HG02642 (cell line): ENCODE data around the gene SLC36A4.
"Not testable (repeated sequence)": the region's sequence is repeated elsewhere in the genome, so short reads cannot be mapped to it uniquely, and the experiment has no call there.

Experiments
- ATAC-seq: cut with Tn5 transposase; IDR thresholded peaks from one replicate; pipeline ENCODE4 v1.9.1; 2021; ENCODE audit warnings: mild to moderate bottlenecking; ENCODE audit not compliant: unreplicated experiment, poor library complexity

The SLC36A4 gene

DNA sequence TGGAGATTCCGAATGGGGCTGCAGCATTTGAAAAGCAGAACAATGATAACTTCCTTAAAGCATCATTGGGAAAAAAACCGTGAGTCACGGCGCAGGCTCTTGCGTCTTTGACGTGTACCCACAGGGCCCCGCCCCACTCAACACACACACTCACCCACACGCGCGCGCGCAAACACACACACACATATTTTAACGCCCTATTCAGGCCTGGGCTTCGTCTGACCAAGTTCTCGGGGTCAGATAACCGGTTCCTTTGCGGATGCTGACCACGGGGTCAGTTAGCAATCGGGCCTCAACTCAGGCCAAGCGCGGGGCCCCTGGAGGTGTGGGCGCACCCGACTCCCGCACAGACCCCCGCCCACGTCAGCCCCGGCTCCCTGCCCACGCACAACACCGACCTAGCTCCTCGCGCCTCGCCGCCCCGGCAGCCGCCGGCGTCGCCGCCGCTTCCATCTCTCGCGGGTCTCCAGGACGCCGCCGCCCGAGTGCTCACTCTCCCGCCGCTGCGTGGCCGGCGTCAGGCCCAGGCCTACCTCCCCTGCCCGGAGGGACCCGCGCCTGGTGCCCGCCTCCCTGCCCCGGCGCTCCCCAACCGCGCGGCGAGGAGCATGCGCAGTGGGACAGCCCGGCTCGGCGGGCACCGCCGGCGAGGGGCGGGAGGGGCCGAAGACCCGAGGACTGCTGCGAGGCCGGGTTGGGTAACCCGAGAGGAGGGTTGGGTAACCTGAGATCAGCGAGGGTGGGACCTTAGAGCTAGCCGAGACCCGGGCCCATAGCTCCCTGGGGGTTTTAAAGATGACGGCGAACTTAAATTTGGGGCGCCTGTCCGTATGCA, at the start of gene SLC36A4:
Gene SLC36A4 (minus strand): TSS at position 612 of the 835 bp plus-strand sequence. CDS start 159 bp downstream, at position 453.
- ATAC-seq, result peak; percentile 94

DNA sequence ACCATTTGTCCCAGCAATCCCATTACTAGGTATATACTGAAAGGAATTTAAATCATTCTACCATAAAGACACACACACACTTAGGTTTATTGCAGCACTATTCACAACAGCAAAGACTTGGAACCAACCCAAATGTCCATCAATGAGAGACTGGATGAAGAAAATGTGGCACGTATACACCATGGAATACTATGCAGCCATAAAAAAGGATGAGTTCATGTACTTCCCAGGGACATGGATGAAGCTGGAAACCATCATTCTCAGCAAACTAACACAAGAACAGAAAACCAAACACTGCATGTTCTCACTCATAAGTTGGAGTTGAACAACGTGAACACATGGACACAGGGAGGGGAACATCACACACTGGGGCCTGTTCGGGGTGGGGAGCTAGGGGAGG, 49.0 kb upstream of the SLC36A4 start:
- not testable (repeated sequence) for ATAC-seq

- ATAC-seq, result no peak
These were observed 46.2 kb upstream of the SLC36A4 start for GRCh38 chr11:93244018-93244417.

GRCh38 chr11:93239966-93240365, 42.2 kb upstream of the SLC36A4 start:
- no peak for ATAC-seq

- ATAC-seq, result no peak
These were observed 41.2 kb upstream of the SLC36A4 start for GRCh38 chr11:93238956-93239355.

- peak; percentile 56 for ATAC-seq
These were observed 39.2 kb upstream of the SLC36A4 start for GRCh38 chr11:93236741-93237675.

DNA sequence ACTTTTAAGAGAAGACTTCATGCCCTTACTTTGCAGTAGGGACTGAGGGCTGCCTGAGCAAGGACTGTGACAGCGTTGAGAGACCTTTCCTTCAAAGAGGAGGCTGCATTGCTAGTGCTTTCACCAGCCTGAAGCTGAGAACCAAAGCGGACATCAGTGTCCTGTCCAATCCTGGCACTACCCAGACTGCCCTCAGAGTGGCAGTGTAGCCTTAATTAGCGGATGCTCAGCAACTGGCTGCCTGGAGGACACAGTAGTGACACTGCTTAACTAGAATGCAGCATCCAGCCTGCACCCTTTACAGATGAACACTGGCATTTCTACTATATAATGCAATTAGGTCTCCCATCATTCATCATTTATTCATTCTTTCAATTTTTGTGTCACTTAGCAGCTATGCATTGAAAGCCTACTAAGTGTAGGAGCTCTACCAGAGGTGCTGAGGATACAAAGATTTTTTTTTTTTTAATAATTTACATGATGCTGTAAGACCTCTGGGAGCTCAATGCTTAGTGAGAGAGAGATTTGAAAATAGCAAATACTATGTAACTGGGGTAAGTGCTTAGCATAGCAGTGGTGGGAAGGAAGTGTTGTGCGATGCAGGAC, 36.9 kb upstream of the SLC36A4 start:
- ATAC-seq, result peak; percentile 95

DNA sequence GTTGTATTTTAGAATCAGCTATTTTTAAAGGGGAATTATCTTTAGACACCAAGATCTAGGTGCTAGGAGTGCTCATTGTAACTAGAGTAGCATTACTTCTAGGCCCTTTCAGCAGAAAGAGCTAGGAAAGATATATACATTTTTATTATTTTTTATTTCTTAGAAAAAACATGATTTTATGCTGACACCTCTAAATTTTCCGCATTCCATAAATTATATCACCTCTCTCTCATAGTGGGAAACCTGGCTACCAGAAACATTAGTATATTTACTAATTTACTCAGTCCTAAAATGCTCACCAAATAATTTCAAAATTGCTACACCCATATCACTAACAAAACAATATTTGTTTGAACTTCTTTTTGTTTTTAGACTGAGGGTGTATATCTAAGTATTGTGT, 32.1 kb upstream of the SLC36A4 start:
- ATAC-seq, result no peak

GRCh38 chr11:93225662-93226061, 27.9 kb upstream of the SLC36A4 start:
- no peak for ATAC-seq

GRCh38 chr11:93221539-93221938, 23.7 kb upstream of the SLC36A4 start:
- no peak for ATAC-seq

GRCh38 chr11:93220078-93220477, 22.3 kb upstream of the SLC36A4 start:
- no peak for ATAC-seq

DNA sequence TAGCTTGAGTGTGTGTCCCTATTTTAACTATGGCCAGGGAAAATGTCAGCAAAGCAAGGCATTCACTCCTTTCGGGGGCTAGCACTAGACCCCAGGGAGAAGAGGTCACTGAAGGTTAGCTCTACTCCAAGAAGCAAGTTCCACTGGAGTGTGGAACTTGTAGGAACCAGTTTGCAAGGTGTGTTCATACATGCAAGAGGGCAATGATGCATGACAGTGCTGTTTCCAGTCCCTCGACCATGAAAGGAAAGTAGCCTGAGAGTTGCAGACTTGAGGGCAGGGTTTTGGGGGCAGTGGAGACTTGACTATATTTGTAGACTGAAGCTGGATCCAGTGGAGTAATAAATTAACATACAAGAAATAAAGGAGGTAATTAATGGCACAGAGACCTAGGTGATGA, 21.6 kb upstream of the SLC36A4 start:
- peak; percentile 45 for ATAC-seq

- ATAC-seq, result no peak
These were observed 18.8 kb upstream of the SLC36A4 start for GRCh38 chr11:93216511-93217101.

DNA sequence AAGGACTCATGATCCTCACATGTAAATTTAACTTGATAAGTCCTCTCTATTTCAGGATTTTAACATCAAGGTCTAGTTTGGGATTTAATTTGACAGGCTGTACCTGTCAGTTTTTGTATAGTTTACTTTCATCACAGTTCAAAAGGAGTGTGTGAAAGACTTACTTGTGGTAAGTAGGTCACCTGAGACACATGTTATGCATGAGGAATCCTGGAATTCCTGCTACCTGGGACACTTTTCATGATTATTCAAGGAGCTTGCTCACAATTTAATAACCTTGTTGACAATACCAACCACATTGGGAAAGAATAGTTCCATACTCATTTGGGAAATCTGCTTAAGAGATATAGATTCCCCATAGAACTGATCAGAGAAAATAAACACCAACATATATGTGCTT, 15.8 kb upstream of the SLC36A4 start:
- no peak for ATAC-seq

GRCh38 chr11:93212094-93212493, 14.3 kb upstream of the SLC36A4 start:
- no peak for ATAC-seq

DNA sequence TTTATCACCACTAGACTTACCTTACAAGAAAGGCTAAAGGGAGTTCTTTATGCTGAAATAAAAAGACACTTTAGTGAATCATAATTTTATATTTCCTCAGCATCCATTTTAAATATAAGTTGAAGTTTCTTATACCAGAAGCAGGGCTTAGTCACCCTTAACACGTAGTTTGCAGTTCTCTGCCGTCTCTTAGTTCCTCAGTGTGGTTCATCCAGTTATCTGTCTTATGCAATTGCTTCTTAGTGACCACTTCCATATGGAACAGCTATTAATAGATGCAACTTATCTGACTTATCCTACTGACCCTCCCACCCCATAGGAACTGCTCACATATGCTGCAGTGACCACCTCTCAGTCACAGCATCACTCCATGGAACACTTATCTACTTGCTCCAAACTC, 11.7 kb upstream of the SLC36A4 start:
- no peak for ATAC-seq

GRCh38 chr11:93208663-93209270, 11.0 kb upstream of the SLC36A4 start:
- ATAC-seq, result no peak

GRCh38 chr11:93199616-93200015, 1.8 kb upstream of the SLC36A4 start:
- no peak for ATAC-seq

GRCh38 chr11:93198215-93198845, 539 bp upstream of the SLC36A4 start:
- no peak for ATAC-seq
